Measurements from ENCODE around the gene CREB5. TPM values are rescaled to one million over a fixed set of nuclear protein-coding genes. Genes with fewer than 3 reads are reported as not detected.

Gene CREB5
- total RNA-seq, 2 experiments from 2014 or later: 0.15 to 0.52 TPM

DNA sequence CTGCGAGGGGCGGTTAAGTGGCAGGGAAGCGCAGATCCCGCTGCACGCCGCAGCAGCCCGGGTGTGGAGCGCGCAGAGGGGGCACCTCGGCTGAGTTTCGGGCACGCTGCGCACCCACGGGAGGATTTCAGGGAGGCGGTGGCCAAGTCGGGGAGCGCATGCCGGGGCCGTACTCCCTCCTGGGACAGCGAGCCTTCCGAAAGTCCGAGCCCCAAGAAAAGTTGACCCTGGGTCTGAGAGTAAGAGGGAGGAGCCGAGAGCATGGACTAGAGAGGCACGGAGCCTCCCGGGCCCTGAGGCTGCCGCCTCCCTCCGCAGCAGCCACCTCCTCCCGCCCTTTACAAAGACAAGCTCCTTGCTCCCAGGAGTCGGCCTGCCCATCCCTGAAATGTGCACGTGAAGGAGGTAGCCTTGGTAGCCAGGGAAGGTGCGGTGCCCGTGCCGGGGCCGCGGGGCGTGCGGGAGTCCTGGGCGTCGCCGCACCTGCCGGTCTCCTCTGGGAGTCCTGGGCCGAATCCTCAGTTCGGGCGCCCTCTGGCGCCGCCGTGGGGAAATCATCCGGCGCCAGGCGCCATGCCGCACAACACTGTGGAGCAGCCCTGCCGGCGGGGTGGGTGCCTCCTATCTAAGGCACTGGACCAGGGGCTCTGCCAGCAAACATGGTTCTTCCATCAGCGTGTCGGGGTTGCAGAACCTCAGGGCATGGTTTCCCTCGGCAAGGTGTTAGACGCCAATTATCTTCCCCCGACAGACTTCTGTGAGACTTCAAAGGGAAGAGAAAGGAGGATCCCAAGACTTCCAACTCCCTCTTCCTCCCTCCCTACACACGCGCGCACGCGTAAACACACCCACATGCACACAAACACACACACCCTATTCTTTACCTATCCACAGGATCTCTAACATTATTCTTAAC, 441.8 kb downstream of the CREB5 start:
- no peak overlapping the region for H3K27ac Mint-ChIP-seq
- peak overlapping the region; percentile 29 for H3K4me3 Mint-ChIP-seq
- CTCF ChIA-PET: interaction anchor here (0.6 to 1.3 kb wide), 5 partner anchors 19 to 556 kb away, joined by 3 to 4 read pairs (median 3); no protein-coding TSS in a partner anchor

DNA sequence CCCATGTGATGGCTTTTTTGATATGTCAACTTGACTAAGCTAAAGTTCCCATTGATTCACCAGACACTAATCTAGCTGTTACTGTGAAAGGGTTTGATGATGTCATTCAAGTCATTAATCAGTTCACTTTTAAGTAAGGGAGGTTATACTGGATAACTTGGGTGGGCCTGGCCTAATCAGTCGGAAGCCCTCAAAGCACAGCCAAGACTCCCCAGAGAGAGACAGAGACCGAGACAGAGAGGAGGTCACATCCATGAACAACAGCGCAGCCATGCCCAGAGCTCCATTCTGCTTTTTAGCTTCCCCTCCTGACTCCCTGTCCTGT, 442.4 kb downstream of the CREB5 start:
- POLR2A ChIA-PET: no interaction called here
- intact Hi-C loops (cut with micrococcal nuclease): loop anchor here (1.0 to 5.0 kb wide), 2 partner anchors 465 to 557 kb away; no protein-coding TSS in a partner anchor
- Mint-ChIP-seq H3K36me3 (no peaks in the 10 kb centered on the region), H3K4me1 (ENCODE audit: low read depth) (peaks cover 7% of the 10 kb centered on the region), H3K27me3 (peaks cover 51% of the 10 kb centered on the region), H3K27ac (no peak overlapping the region), H3K9me3 (no peaks in the 10 kb centered on the region), H3K4me3 (peak overlapping the region; percentile 5)
- CTCF ChIA-PET: interaction anchor here (0.6 to 1.3 kb wide), 6 partner anchors 18 to 557 kb away, joined by 3 to 4 read pairs (median 3); no protein-coding TSS in a partner anchor
- no peak for DNase-seq

More for the DNA sequence above, 441.8 kb downstream of the CREB5 start:
- peaks cover 7% of the 10 kb centered on the region for H3K4me1 Mint-ChIP-seq (ENCODE audit: low read depth)
- H3K36me3 Mint-ChIP-seq: no peaks in the 10 kb centered on the region
- peak; percentile 77 for DNase-seq
- POLR2A ChIA-PET: no interaction called here
- no peaks in the 10 kb centered on the region for H3K9me3 Mint-ChIP-seq
- peaks cover 49% of the 10 kb centered on the region for H3K27me3 Mint-ChIP-seq
- intact Hi-C loops (cut with micrococcal nuclease): loop anchor here (1.0 to 5.0 kb wide), 2 partner anchors 465 to 557 kb away; no protein-coding TSS in a partner anchor

DNA sequence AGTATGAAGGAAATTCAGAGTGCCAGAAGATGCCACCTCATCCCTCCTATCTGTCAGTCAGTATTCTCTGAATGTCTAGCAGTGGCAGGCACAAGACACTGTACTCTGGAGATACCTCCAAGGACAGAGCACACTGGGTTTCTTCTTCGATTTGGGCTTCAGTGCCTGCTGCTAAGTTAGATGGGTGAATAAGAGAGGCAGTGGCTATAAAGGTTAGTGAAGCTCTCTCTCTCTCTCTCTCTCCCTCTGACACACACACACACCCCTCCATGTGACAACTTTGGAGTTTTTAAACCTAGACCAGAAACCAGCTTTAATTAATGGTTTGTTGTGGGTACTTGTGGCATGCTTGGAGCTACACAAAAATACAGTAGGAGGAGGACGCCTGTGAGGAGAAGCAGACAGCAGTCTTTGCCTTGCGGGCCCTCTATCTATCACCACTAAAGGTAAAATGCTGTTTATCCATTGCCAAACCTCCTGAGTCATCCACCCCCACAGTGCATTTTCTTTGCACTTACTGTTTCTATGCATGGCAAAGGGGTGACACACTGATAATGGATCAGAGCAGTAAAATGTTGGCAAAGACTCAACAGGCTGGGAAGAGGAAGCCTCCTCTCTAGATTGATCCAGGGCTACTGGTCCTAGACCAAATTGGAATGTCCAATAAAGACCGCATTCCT, 443.4 kb downstream of the CREB5 start:
- POLR2A ChIA-PET: no interaction called here
- no peak overlapping the region for H3K27ac Mint-ChIP-seq
- H3K4me1 Mint-ChIP-seq (ENCODE audit: low read depth): peaks cover 7% of the 10 kb centered on the region
- CTCF ChIA-PET: interaction anchor here (1.3 kb wide), 1 partner anchor 558 kb away, joined by 3 read pairs; no protein-coding TSS in a partner anchor
- H3K9me3 Mint-ChIP-seq: no peaks in the 10 kb centered on the region
- no peak for DNase-seq
- H3K4me3 Mint-ChIP-seq: no peak overlapping the region
- intact Hi-C loops (cut with micrococcal nuclease): no loop called here
- H3K27me3 Mint-ChIP-seq: peaks cover 49% of the 10 kb centered on the region
- no peaks in the 10 kb centered on the region for H3K36me3 Mint-ChIP-seq

DNA sequence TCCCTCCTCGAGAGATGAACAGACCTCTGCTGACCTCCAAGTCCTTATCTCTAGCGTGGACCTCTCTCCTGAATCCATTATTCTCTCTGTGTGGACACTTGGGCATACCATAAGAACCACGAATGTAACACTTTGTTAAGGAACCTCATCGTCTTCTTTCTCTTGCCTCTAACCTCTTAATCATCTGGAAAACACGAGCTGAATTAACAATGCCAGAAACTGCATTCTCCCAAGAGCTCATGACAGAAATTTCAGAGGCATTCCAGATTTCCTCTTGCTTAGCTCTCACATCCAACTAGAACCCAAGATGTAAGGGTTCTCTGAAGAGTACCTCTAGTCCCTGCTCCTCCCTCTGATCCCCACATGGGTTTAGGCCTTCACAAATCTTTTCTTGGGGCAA, 444.3 kb downstream of the CREB5 start:
- Mint-ChIP-seq H3K27me3 (peaks cover 44% of the 10 kb centered on the region), H3K36me3 (no peaks in the 10 kb centered on the region), H3K4me1 (ENCODE audit: low read depth) (peaks cover 7% of the 10 kb centered on the region), H3K9me3 (no peaks in the 10 kb centered on the region), H3K27ac (no peak overlapping the region), H3K4me3 (no peak overlapping the region)
- ChIA-PET POLR2A (no interaction called here), CTCF (no interaction called here)
- intact Hi-C loops (cut with micrococcal nuclease): no loop called here
- no peak for DNase-seq

DNA sequence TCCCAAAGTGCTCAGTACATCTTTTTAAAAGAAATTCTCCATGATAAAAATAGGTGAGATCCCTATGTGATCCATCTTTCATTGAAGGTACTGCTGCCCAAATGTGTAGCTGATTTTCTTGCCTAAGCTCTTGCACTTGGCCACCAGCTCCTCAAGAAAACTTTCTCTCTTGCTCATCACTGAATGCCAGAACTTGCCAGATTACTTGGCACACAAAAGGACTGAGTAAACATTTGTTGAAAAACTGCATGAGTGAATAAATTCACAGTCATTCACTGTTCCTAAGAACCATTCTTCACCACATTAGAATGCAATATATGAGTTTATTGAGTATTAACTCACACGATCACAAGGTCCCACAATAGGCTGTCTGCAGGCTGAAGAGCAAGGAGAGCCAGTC, 445.9 kb downstream of the CREB5 start:
- Mint-ChIP-seq H3K27me3 (peaks cover 35% of the 10 kb centered on the region), H3K4me1 (ENCODE audit: low read depth) (peaks cover 5% of the 10 kb centered on the region), H3K27ac (no peak overlapping the region), H3K9me3 (no peaks in the 10 kb centered on the region), H3K4me3 (no peak overlapping the region), H3K36me3 (no peaks in the 10 kb centered on the region)
- ChIA-PET CTCF (no interaction called here), POLR2A (no interaction called here)
- intact Hi-C loops (cut with micrococcal nuclease): no loop called here
- DNase-seq: no peak

DNA sequence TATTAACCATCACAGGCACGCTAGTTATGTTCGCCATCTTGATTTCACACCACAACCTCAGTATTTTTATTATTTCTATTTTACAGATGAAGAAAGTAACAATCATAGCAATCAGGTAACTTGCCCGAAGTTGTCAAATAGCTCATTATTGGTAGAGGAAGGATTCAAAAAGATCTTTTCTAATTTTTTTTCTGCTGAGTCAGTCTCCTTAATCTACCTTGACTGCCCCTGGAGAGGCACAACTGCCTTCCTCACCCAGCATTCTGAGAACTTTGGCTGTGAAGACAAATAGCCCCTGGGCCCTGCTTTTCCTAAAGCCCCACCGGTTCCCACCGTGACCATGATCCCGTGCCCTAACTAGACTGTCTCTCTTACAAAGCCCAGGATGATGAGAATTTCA, 446.6 kb downstream of the CREB5 start:
- no peak overlapping the region for H3K27ac Mint-ChIP-seq
- no peak for DNase-seq
- ChIA-PET CTCF (no interaction called here), POLR2A (no interaction called here)
- peaks cover 28% of the 10 kb centered on the region for H3K27me3 Mint-ChIP-seq
- H3K4me1 Mint-ChIP-seq (ENCODE audit: low read depth): no peaks in the 10 kb centered on the region
- intact Hi-C loops (cut with micrococcal nuclease): no loop called here
- H3K4me3 Mint-ChIP-seq: no peak overlapping the region
- no peaks in the 10 kb centered on the region for H3K36me3 Mint-ChIP-seq
- H3K9me3 Mint-ChIP-seq: no peaks in the 10 kb centered on the region

DNA sequence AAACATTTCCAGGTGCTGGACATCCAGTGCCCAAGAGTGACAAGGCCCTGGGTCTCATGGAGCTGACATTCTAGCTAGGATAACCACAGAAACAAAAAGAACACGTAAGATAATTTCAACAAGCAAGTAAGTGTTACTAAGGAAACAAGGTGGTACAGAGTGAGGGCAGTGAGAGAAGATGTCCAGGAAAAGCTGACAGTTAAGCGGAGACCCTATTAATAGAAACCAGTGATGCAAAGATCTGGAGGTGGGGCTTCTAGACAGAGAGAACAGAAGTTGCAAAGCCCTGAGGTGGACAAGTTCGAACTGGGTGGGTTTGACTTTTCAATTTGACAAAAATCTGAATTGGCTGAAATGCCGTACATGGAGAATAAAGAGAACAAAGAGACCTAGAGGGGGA, 449.5 kb downstream of the CREB5 start:
- H3K27ac Mint-ChIP-seq: no peak overlapping the region
- no peaks in the 10 kb centered on the region for H3K9me3 Mint-ChIP-seq
- ChIA-PET POLR2A (no interaction called here), CTCF (no interaction called here)
- no peak overlapping the region for H3K4me3 Mint-ChIP-seq
- H3K4me1 Mint-ChIP-seq (ENCODE audit: low read depth): no peaks in the 10 kb centered on the region
- intact Hi-C loops (cut with micrococcal nuclease): no loop called here
- peaks cover 16% of the 10 kb centered on the region for H3K27me3 Mint-ChIP-seq
- no peaks in the 10 kb centered on the region for H3K36me3 Mint-ChIP-seq
- DNase-seq: no peak

DNA sequence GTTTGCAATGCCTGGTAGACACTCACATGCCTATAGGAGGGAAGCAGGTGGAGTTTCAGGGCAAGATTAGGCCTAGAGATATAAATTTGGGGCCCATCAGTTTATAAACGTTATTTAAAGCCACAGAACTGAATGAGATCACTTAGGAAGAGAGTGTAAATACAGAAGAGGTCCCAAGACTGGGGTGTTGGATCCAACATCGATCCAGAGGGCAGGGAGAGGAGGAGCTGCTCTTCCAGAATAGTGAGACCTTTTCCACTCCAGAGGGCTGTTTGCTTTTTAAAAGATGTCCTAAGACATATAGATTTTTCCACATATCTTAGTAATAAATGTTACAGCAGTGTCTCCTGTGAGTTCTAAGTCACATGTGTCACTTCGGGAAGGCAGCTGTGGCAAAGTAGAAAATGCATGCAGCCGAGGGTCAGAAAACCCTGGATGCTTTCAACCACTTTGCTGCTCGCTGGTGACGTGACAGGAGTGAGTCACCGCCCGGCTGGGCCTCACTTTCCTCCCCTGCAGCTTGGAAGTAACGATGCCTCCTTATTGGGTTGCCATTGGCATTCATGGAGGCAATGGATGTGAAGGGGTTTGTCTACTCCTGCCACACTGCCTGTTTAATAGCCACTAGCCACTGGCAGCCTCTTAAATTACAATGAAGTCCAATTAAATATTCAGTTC, 450.4 kb downstream of the CREB5 start:
- DNase-seq: no peak
- CTCF ChIA-PET: no interaction called here
- H3K27me3 Mint-ChIP-seq: peaks cover 11% of the 10 kb centered on the region
- H3K9me3 Mint-ChIP-seq: no peaks in the 10 kb centered on the region
- no peaks in the 10 kb centered on the region for H3K36me3 Mint-ChIP-seq
- intact Hi-C loops (cut with micrococcal nuclease): no loop called here
- no peak overlapping the region for H3K27ac Mint-ChIP-seq
- POLR2A ChIA-PET: no interaction called here
- H3K4me1 Mint-ChIP-seq (ENCODE audit: low read depth): no peaks in the 10 kb centered on the region
- H3K4me3 Mint-ChIP-seq: no peak overlapping the region

DNA sequence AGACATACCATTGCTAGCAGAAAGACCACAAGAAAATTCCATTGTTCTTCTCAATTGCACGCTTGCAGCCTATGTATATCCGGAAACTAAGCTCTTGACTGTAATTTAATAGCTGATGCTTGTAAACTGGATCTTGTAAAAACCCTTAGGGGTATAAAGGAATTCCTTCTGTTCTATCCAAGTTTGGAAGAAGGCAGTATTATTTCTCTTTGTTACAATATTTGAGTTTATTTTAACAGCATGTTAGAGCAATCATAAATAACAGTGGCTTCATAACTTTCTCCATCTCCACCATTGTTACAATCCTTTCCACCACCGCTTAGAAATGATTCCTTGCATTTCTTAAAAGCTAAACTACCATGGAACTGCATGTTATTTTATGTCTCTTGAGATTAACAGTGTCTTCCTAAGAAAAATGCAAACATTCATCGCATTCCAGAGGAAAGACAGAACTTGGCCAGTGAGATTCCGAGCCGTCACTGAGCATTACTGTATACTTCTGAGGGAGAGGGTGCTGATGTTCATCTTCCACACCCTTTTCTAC, 453.4 kb downstream of the CREB5 start:
- no peaks in the 10 kb centered on the region for H3K9me3 Mint-ChIP-seq
- no peak overlapping the region for H3K27ac Mint-ChIP-seq
- no peaks in the 10 kb centered on the region for H3K36me3 Mint-ChIP-seq
- peaks cover 6% of the 10 kb centered on the region for H3K27me3 Mint-ChIP-seq
- ChIA-PET POLR2A (no interaction called here), CTCF (no interaction called here)
- no peak overlapping the region for H3K4me3 Mint-ChIP-seq
- H3K4me1 Mint-ChIP-seq (ENCODE audit: low read depth): no peaks in the 10 kb centered on the region
- DNase-seq: no peak
- intact Hi-C loops (cut with micrococcal nuclease): no loop called here

DNA sequence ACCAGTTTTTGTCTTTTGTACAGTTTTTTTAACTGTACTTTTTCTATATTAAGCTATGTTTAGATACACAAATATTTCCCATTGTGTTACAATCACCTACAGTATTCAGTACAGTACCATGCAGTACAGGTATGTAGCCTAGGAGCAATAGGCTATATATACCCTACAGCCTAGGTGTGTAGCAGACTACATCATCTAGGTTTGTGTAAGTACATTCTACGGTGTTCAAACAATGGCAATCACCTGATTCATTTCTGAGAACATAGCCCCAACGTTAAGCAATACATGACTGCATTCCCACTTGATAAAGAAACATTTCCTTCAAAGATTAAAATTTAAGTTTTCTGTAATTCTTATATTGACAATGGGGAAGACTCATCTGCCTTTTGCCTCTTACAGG, 456.4 kb downstream of the CREB5 start:
- no peak overlapping the region for H3K27ac Mint-ChIP-seq
- no peaks in the 10 kb centered on the region for H3K9me3 Mint-ChIP-seq
- DNase-seq: no peak
- no peaks in the 10 kb centered on the region for H3K36me3 Mint-ChIP-seq
- H3K4me3 Mint-ChIP-seq: no peak overlapping the region
- ChIA-PET CTCF (no interaction called here), POLR2A (no interaction called here)
- intact Hi-C loops (cut with micrococcal nuclease): no loop called here
- H3K4me1 Mint-ChIP-seq (ENCODE audit: low read depth): no peaks in the 10 kb centered on the region
- H3K27me3 Mint-ChIP-seq: peaks cover 6% of the 10 kb centered on the region

DNA sequence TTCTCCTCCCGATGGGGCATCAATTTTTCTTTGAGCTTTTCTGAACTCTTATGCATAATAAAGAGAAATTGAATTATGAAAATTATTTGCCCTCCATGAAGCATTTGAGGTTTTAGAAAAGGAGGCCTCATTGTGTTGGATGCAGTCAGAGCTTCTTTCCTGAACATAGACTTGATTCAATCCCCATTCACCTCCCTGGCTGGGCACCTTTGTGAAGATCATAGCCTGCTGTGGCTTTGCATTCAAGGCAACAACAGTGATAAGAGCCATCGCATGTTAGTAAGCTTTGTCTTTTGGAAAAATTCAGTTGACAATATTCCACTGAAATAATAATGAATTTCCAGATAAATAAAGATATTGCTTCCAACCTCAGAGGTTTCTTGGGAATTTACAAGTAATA, 458.8 kb downstream of the CREB5 start:
- Mint-ChIP-seq H3K4me3 (no peak overlapping the region), H3K27ac (no peak overlapping the region), H3K36me3 (no peaks in the 10 kb centered on the region), H3K4me1 (ENCODE audit: low read depth) (no peaks in the 10 kb centered on the region), H3K9me3 (no peaks in the 10 kb centered on the region), H3K27me3 (peaks cover 6% of the 10 kb centered on the region)
- DNase-seq: no peak
- intact Hi-C loops (cut with micrococcal nuclease): no loop called here
- POLR2A ChIA-PET: no interaction called here
- CTCF ChIA-PET: no interaction called here

DNA sequence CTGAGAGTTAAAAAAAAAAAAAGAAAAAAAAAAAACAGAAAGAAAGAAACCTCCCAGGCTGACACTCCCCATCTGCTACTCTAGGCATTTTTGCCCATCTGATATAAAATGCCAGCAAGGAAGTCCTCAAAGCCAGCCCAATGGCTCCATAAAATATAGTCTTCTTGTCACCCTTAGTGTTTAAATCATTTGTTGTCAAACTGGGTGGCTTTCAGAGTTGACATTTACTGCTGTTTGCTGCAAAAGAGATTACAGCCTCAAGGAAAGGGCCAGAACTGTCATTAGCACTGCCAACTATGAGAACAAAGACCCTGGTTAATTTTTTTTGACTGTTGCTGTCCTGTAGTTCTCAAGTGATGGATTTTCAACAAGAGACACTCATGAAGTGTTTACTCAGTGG, 459.3 kb downstream of the CREB5 start:
- Mint-ChIP-seq H3K27ac (no peak overlapping the region), H3K36me3 (no peaks in the 10 kb centered on the region)
- CTCF ChIA-PET: no interaction called here

More for the DNA sequence above, 459.3 kb downstream of the CREB5 start:
- DNase-seq: no peak
- Mint-ChIP-seq H3K9me3 (no peaks in the 10 kb centered on the region), H3K4me3 (no peak overlapping the region), H3K27me3 (peaks cover 6% of the 10 kb centered on the region), H3K4me1 (ENCODE audit: low read depth) (no peaks in the 10 kb centered on the region)
- POLR2A ChIA-PET: no interaction called here
- intact Hi-C loops (cut with micrococcal nuclease): no loop called here
